SU-DHL-6 (cell line): ENCODE data around the gene NR0B2.
"Not testable (repeated sequence)": the region's sequence is repeated elsewhere in the genome, so short reads cannot be mapped to it uniquely, and the experiment has no call there.

ENCODE experiments used
- H2AFZ ChIP-seq: fragments of 200-600 bp; sonication (generic); 2 replicates; pipeline ENCODE4 v1.6.1; 2014; ENCODE audit warnings: low read depth, mild to moderate bottlenecking, moderate library complexity, mixed read lengths, antibody characterized with exemption, low read length; ENCODE audit not compliant: severe bottlenecking
- H3F3A ChIP-seq: fragments of 200-600 bp; shearing (Covaris generic); 2 replicates; pipeline ENCODE4 v1.6.0; 2016; ENCODE audit warnings: antibody characterized with exemption, mild to moderate bottlenecking; ENCODE audit not compliant: insufficient read depth
- H3K27ac ChIP-seq: fragments of 200-600 bp; sonication (generic); 2 replicates; pipeline ENCODE4 v1.5.1; 2016; ENCODE audit warnings: low read depth, mild to moderate bottlenecking, low read length, moderate library complexity, mixed read lengths
- H3K27me3 ChIP-seq: fragments of 200-600 bp; sonication (generic), shearing (Covaris generic); 2 replicates; pipeline ENCODE4 v1.6.0; 2014; ENCODE audit warnings: mild to moderate bottlenecking, low read length
- H3K36me3 ChIP-seq: fragments of 200-600 bp; sonication (generic); 2 replicates; pipeline ENCODE4 v1.6.1; 2014; ENCODE audit warnings: mild to moderate bottlenecking, low read length, mixed read lengths
- H3K4me2 ChIP-seq: fragments of 300-600, 200-600 bp; shearing (Covaris generic), sonication (generic); 2 replicates; pipeline ENCODE4 v1.6.0; 2014; ENCODE audit warnings: low read length, low read depth, mild to moderate bottlenecking; ENCODE audit not compliant: poor library complexity, severe bottlenecking
- H3K4me3 ChIP-seq: fragments of 200-600 bp; sonication (generic); 2 replicates; pipeline ENCODE4 v1.5.1; 2014; ENCODE audit warnings: antibody characterized with exemption, low read length, mild to moderate bottlenecking, mixed read lengths; ENCODE audit not compliant: insufficient read depth, poor library complexity, severe bottlenecking
- H3K79me2 ChIP-seq: fragments of 200-600 bp; sonication (generic); 2 replicates; pipeline ENCODE4 v1.6.1; 2014; ENCODE audit warnings: mild to moderate bottlenecking, low read length, moderate library complexity; ENCODE audit not compliant: insufficient read depth
- H3K9ac ChIP-seq: fragments of 200-600 bp; sonication (generic); 2 replicates; pipeline ENCODE4 v1.7.0; 2014; ENCODE audit warnings: mild to moderate bottlenecking, low read length
- H3K9me2 ChIP-seq: fragments of 200-600 bp; sonication (generic); replicated peaks from 2 replicates; pipeline ENCODE4 v1.6.1; 2014; ENCODE audit warnings: low read length; ENCODE audit not compliant: insufficient read depth
- H3K9me3 ChIP-seq: fragments of 200-600 bp; sonication (generic); 2 replicates; pipeline ENCODE4 v1.6.1; 2014; ENCODE audit warnings: low read length, mixed read lengths; ENCODE audit not compliant: insufficient read depth
- H4K20me1 ChIP-seq: fragments of 200-600 bp; sonication (generic); 2 replicates; pipeline ENCODE4 v1.6.1; 2014; ENCODE audit warnings: low read depth, mild to moderate bottlenecking, antibody characterized with exemption, low read length, moderate library complexity, mixed read lengths
- EZH2phosphoT487 ChIP-seq: fragments of 200-600 bp; sonication (generic), shearing (Covaris generic); conservative IDR thresholded peaks from 2 replicates; pipeline ENCODE4 v1.6.1; 2018; ENCODE audit warnings: mild to moderate bottlenecking, antibody characterized with exemption, low read length, moderate library complexity, mixed read lengths
- TF ChIP-seq, protein P1 (sequence below): fragments of 200-600 bp; sonication (generic); IDR thresholded peaks from one replicate; pipeline ENCODE4 v1.5.1; 2017; ENCODE audit warnings: antibody characterized with exemption, mild to moderate bottlenecking, low read length, moderate library complexity; ENCODE audit not compliant: insufficient read depth, poor library complexity, severe bottlenecking

Gene NR0B2

DNA sequence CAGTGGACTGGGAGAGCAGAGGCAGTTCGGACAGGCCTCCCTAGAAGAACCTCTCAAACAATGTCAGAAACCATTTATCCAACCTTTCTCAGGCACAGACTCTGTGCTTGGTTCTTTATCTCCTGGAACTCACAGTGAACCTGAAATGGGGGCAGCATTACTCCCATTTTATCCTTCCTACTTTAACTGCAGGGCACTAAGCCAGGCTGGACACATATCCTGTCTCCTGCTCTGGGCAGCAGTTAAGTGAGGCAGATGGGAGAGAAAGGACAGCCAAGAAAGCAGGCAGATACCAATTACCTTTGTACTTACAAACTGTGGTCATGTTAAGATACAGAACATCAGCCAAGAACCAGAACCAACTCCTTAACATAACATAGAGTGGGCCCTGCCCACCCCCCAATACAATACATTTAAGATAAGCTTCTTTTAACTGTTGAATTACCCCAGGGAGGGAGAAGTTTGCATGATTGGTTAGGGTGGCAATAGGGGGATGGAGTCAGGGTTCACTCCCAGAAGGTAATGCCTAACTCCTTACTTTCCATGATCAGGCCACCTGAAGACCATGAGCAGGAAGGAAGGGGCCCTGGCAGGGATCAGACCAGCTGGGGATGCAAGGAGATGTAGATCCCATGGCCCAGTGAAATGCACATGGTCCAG is 35.6 kb upstream of the NR0B2 start:
- Histone ChIP-seq H4K20me1 (no peaks in the 10 kb centered on the region), H3F3A (0 out of 2 replicates have a peak, but pooled peaks cover 4% of the 10 kb centered on the region), H3K27me3 (no peaks in the 10 kb centered on the region), H3K9ac (no peak overlapping the region), H3K79me2 (no peaks in the 10 kb centered on the region), H3K27ac (no peak overlapping the region), H3K36me3 (0 out of 2 replicates have a peak, but pooled peaks cover 2% of the 10 kb centered on the region), H2AFZ (no peak overlapping the region), H3K4me2 (no peak overlapping the region), H3K9me3 (no peaks in the 10 kb centered on the region), H3K9me2 (no peaks in the 10 kb centered on the region), H3K4me3 (no peak overlapping the region)
- no peak for TF ChIP-seq EZH2phosphoT487
- TF ChIP-seq, protein P1, sequence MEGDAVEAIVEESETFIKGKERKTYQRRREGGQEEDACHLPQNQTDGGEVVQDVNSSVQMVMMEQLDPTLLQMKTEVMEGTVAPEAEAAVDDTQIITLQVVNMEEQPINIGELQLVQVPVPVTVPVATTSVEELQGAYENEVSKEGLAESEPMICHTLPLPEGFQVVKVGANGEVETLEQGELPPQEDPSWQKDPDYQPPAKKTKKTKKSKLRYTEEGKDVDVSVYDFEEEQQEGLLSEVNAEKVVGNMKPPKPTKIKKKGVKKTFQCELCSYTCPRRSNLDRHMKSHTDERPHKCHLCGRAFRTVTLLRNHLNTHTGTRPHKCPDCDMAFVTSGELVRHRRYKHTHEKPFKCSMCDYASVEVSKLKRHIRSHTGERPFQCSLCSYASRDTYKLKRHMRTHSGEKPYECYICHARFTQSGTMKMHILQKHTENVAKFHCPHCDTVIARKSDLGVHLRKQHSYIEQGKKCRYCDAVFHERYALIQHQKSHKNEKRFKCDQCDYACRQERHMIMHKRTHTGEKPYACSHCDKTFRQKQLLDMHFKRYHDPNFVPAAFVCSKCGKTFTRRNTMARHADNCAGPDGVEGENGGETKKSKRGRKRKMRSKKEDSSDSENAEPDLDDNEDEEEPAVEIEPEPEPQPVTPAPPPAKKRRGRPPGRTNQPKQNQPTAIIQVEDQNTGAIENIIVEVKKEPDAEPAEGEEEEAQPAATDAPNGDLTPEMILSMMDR = no peak

GRCh38 chr1:26948725-26949057 is 34.9 kb upstream of the NR0B2 start:
- not testable (repeated sequence) for H3K4me3 ChIP-seq, H3K9ac ChIP-seq, H3K9me3 ChIP-seq, H3K9me2 ChIP-seq, H3K79me2 ChIP-seq, H4K20me1 ChIP-seq, H3K27ac ChIP-seq, H3K27me3 ChIP-seq, H2AFZ ChIP-seq, H3F3A ChIP-seq, H3K4me2 ChIP-seq, H3K36me3 ChIP-seq

- Histone ChIP-seq H3K9me3 (no peaks in the 10 kb centered on the region), H3K36me3 (peaks cover 8% of the 10 kb centered on the region; the same call in 1 of the 2 replicates), H3K79me2 (no peaks in the 10 kb centered on the region), H3K9ac (no peak overlapping the region), H4K20me1 (no peaks in the 10 kb centered on the region), H3K4me2 (no peak overlapping the region), H3K4me3 (no peak overlapping the region), H2AFZ (no peak overlapping the region), H3K27me3 (no peaks in the 10 kb centered on the region), H3K9me2 (no peaks in the 10 kb centered on the region), H3F3A (0 out of 2 replicates have a peak, but pooled peaks cover 4% of the 10 kb centered on the region), H3K27ac (no peak overlapping the region)
- TF ChIP-seq, protein P1 = no peak
- TF ChIP-seq EZH2phosphoT487 = no peak
Measured at GRCh38 chr1:26946270-26946669, 32.5 kb upstream of the NR0B2 start.

- no peaks in the 10 kb centered on the region for H3K9me3 ChIP-seq
- H3K27me3 ChIP-seq = no peaks in the 10 kb centered on the region
- H3K9ac ChIP-seq = no peak overlapping the region
- no peak for TF ChIP-seq EZH2phosphoT487
- no peak overlapping the region for H3K27ac ChIP-seq
- H3K4me2 ChIP-seq = no peak overlapping the region
- peaks cover 8% of the 10 kb centered on the region; the same call in 1 of the 2 replicates for H3K36me3 ChIP-seq
- no peak overlapping the region for H2AFZ ChIP-seq
- H3F3A ChIP-seq = 0 out of 2 replicates have a peak, but pooled peaks cover 4% of the 10 kb centered on the region
- H4K20me1 ChIP-seq = no peaks in the 10 kb centered on the region
- no peaks in the 10 kb centered on the region for H3K9me2 ChIP-seq
- no peaks in the 10 kb centered on the region for H3K79me2 ChIP-seq
- H3K4me3 ChIP-seq = no peak overlapping the region
Measured at GRCh38 chr1:26945728-26946127, 32.0 kb upstream of the NR0B2 start.
